OCI-LY3 (cell line): ENCODE results near the gene RPS4Y1.

ENCODE experiments used
- CTCF ChIP-seq: fragments of 200-600, 300-600 bp; sonication (generic); IDR thresholded peaks from 2 replicates; pipeline ENCODE4 v1.5.1; 2014; ENCODE audit warnings: antibody characterized with exemption, low read length, low read depth
- EZH2phosphoT487 ChIP-seq: fragments of 200-600 bp; shearing (Covaris generic); IDR thresholded peaks from 2 replicates; pipeline ENCODE4 v1.6.1; 2018; ENCODE audit warnings: antibody characterized with exemption, mixed run types, low read depth

GRCh38 chrY:2868035-2868607, 26.7 kb downstream of the RPS4Y1 start:
- no peak for TF ChIP-seq CTCF
- no peak for TF ChIP-seq EZH2phosphoT487
